ENCODE measurements around the gene LRRC32.

Gene LRRC32

GRCh38 chr11:76662656-76663485, 7.7 kb downstream of the LRRC32 start:
- no peak for DNase-seq (ENCODE audit: low read depth)

- DNase-seq (ENCODE audit: low read depth): no peak
Measured at GRCh38 chr11:76661834-76662434, 8.6 kb downstream of the LRRC32 start.

GRCh38 chr11:76661306-76661751, 9.2 kb downstream of the LRRC32 start:
- DNase-seq (ENCODE audit: low read depth): no peak

- no peak for DNase-seq (ENCODE audit: low read depth)
Measured at GRCh38 chr11:76660533-76661305, 9.8 kb downstream of the LRRC32 start.

- no peak for DNase-seq (ENCODE audit: low read depth)
Measured at GRCh38 chr11:76659672-76660532, 10.6 kb downstream of the LRRC32 start.

- DNase-seq (ENCODE audit: low read depth): no peak
Measured at GRCh38 chr11:76658651-76659650, 11.6 kb downstream of the LRRC32 start.

GRCh38 chr11:76658231-76658630, 12.3 kb downstream of the LRRC32 start:
- DNase-seq (ENCODE audit: low read depth): no peak

GRCh38 chr11:76657187-76658170, 13.1 kb downstream of the LRRC32 start:
- no peak for DNase-seq (ENCODE audit: low read depth)

- no peak for DNase-seq (ENCODE audit: low read depth)
Measured at GRCh38 chr11:76656571-76657081, 13.9 kb downstream of the LRRC32 start.

- no peak for DNase-seq (ENCODE audit: low read depth)
Measured at GRCh38 chr11:76656050-76656531, 14.5 kb downstream of the LRRC32 start.

GRCh38 chr11:76655501-76656049, 15.0 kb downstream of the LRRC32 start:
- DNase-seq (ENCODE audit: low read depth): no peak

- DNase-seq (ENCODE audit: low read depth): no peak
Measured at GRCh38 chr11:76654980-76655379, 15.6 kb downstream of the LRRC32 start.

- DNase-seq (ENCODE audit: low read depth): peak; percentile 42
Measured at GRCh38 chr11:76654298-76654851, 16.2 kb downstream of the LRRC32 start.

- peak; percentile 39 for DNase-seq (ENCODE audit: low read depth)
Measured at GRCh38 chr11:76653674-76654284, 16.8 kb downstream of the LRRC32 start.

- no peak for DNase-seq (ENCODE audit: low read depth)
Measured at GRCh38 chr11:76653012-76653673, 17.4 kb downstream of the LRRC32 start.

- no peak for DNase-seq (ENCODE audit: low read depth)
Measured at GRCh38 chr11:76649851-76650372, 20.6 kb downstream of the LRRC32 start.

GRCh38 chr11:76649011-76649410, 21.5 kb downstream of the LRRC32 start:
- DNase-seq (ENCODE audit: low read depth): no peak
